Activated CD4-positive, alpha-beta T cell treated with anti-CD3 and anti-CD28 coated beads, Interleukin-2, Interleukin-6, amounts not matched to agents 100 ng/mL and 50 ng/mL, durations not matched to agents 16 hours and 8 hours (primary cell): ENCODE data around the gene TSPAN4.

Source experiments
- DNase-seq: peaks from one replicate; pipeline ENCODE4 v3.0.0-alpha.2; 2020

TSPAN4 gene

DNA sequence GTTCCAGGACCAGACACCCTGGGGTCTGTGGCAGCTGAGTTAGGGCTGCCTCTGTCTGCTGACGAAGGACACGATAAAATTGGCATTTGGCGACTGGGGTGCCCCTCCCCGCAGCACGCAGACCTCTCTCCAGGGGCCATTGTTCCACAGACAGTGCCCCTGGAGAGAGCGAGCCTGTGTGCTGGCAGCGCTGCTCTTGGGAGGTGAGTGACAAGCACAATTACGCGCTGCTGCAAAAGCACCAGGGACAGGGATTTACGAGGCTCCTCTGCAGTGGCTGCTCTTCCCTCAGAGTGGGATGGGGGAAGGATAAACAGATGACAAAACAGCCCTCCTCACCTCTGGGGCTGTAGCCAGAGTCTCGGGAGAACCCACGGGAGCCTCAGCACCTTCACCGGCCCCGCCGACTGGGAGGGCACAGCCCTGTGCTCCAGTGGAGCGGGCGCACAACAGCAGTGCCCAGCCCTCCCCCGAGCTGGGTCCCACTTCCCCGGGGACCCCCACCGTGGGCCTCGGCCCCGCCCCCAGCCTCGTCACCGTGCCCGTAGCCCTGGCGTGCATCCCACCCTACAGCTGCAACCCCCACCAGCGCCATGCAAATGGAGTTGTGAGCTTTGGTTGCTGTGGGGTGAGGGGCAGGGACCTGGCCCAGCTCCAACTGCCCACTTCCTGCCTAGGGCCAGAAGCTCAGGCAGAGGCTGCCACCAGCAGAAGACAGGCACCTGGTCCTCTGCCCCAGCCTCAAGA, 48.3 kb downstream of the TSPAN4 start:
- no peak for DNase-seq

DNA sequence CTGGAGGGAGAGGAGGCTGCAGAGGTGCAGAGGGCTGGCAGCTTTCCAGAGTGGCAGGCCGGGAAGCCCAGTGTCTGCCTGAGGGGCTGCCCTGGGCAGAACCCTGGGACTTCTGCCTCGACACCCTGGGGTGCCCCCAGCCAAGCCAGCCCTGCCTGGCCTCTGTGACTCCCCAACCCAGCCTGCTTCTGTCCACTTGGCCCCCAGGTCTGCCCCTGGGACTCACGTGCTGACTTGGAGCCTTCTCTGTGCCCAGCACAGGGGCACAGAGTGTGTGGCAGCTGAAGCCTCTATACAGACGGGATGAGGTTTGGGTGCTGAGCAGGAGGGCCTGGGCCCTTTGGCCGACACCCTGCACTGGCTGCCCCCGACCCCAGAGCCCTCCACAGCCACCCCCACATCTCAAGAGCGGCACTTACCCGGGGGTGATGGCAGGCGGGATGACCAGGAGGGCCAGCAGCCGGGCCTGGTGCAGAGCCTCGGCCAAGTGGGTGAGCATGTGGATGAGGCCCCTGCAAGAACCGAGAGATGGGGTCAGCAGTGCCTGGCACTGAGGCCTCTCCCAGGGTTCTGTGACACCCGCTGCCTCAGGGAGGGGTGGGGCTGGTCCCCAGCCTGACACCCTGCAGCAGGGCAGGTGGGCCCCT, 50.5 kb downstream of the TSPAN4 start:
- no peak for DNase-seq

GRCh38 chr11:894575-895201, 52.0 kb downstream of the TSPAN4 start:
- no peak for DNase-seq

DNA sequence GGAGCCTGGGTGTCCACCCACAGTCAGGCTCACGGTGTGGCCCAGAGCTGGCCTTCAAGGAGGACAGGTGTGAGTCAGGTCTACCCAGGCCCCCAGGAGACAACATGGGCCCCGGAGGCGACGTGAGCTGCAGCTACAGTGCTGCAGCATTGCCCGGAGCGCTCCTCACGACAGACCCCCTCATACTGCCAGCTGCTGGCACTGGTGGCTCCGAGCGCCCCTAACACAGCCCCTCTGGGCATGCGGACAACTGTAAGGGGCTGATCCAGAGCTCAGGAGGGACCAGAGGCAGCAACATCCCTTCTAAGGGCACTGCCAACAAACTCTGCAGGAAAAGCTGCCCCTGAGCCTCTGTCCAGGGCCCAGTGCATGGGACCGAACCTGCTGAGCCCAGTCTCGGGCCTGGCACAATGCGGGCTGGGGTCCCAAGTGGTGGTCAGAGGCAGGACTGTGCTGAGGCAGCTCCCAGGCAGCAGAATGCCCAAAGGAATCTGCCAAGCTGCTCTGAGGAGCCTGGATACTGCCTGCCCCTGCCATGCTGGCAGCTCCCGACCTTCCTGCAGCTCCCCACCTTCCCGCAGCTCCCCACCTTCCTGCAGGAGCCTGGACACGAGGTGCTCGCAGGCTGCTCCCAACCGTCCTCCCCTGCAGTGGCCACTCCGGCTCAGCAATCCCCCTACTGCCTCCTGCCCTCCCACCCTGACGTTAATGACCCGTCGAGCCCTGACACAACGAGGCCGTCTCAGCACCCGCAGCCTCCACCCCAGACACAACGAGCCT, 52.9 kb downstream of the TSPAN4 start:
- DNase-seq, result no peak

GRCh38 chr11:897253-898142, 54.8 kb downstream of the TSPAN4 start:
- DNase-seq, result no peak

- no peak for DNase-seq
These were observed 55.5 kb downstream of the TSPAN4 start for GRCh38 chr11:898143-898511.

DNA sequence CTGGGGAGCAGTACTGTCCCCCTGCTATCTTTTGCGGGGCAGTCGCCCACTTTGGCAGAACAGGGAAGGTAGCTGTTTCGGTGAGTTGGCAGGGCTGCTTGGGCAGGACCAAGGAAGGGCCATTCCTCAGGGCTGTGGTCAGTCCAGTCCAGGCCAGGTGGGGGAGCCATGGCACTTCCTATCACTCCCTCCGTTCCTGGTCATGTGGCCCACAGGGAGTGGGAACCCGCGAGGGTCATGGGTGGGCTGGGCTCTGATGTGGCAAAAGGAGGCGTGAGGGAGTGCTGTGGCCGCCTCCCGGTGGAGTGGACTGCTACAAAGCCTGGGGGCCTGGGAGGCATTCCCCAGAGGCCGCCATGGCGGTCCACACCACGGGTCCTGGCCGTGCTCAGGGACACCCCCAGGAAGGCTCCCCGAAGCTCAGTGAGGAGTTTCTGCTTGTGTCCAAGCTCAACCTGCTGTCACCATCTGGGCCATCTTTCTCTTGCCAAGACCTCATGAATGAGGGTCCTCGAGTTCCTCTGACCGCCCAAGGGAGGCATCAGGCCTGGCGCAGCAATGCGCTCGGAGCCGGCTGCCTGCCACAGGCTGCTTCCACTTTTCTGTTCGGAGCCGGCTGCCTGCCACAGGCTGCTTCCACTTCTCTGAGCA, 56.0 kb downstream of the TSPAN4 start:
- no peak for DNase-seq

- DNase-seq, result no peak
These were observed 57.1 kb downstream of the TSPAN4 start for GRCh38 chr11:899724-900123.

DNA sequence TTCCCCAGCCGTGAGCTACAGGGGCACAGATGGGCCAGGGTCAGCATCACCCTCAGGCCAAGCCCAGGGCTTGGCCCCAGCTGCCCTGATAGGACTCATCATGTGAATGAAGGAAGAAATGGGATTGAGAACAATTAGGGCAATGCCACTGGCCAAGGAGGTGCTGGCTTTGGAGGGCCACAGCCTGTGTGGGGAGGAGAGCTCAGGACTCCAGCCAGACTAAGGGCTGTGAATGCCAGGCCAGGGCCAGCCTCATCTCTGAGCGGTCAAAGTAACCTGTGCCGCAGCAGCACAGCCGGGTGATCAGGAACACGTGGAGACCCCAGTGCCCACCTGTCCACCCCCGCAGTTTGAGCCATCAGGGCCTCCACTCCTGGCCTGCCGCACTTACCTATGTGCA, 57.9 kb downstream of the TSPAN4 start:
- no peak for DNase-seq

DNA sequence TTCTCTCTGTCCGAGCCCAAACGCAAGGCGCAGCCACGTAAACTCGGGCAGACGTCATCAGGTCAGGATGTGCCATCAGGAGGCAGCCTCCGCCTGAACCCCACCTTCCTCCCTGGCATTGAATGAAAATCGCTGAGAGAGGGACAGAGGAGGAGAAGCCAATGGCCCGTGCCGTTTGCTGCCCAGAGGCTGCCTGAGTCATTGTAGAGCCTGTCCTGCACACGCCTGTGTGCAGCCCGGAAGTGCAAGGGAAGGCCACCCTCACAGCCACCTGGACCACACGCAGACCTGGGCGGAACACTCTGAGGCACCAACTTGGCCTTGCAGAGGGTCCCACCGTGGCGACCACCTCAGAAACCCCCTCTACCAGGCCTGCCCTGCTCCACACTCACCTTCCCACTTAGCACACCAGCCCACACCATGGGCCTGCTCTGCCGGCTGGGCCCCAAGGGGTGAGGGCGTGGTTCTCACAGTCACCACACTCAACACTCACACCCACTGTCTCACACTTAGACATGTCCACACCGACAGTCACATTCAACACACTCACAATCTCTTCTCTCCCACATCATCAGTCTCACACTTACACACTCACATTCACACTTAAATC, 58.9 kb downstream of the TSPAN4 start:
- DNase-seq, result no peak

GRCh38 chr11:904380-904779, 61.7 kb downstream of the TSPAN4 start:
- DNase-seq, result no peak

GRCh38 chr11:905952-906351, 63.3 kb downstream of the TSPAN4 start:
- no peak for DNase-seq

DNA sequence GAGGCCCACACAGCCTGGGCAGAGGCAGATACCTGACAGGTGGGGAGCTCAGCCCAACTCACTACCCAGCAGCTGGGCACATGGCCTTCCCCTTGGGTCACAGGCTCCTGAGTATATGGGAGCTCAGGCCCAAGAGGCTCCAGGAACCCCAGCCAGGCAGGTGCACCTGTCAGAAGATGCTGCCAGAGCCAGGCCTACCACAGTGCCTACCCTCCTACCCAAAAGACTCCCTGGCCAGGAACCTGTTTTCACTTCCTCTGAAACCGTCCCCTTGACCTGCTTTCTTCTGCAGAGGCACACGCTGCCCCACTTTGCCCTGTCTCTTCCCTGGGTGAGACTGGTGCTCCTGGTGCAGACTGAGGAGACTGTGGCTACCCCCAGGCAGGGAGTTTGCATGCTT, 65.0 kb downstream of the TSPAN4 start:
- DNase-seq, result no peak

GRCh38 chr11:908273-908672, 65.6 kb downstream of the TSPAN4 start:
- no peak for DNase-seq

DNA sequence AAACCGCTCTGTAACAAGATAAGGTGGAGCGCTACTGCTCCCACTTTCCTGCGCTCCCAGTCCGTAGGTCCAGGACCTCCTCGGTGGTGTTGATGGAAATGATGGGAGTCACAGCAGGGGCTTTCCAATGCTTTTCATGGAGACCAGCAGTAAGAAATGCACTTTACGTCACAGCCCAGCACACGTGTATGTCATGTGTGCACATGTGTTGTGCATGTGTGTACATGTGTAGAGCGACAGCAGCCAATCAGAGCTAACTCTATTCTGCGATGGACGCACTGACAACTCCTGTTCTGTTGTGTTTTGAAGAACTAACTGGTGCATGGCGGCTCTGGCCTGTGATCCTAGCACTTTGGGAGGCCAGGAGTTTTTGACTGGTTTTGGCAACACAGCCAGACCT, 66.8 kb downstream of the TSPAN4 start:
- no peak for DNase-seq

- no peak for DNase-seq
These were observed 67.5 kb downstream of the TSPAN4 start for GRCh38 chr11:910044-910588.

- DNase-seq, result peak; percentile 94
These were observed 68.0 kb downstream of the TSPAN4 start, which contains the start of gene CHID1 for GRCh38 chr11:910589-911030. Gene CHID1, minus strand, starts transcription at chr11:910810. Its CDS starts 5,994 bp downstream, at chr11:904816.

DNA sequence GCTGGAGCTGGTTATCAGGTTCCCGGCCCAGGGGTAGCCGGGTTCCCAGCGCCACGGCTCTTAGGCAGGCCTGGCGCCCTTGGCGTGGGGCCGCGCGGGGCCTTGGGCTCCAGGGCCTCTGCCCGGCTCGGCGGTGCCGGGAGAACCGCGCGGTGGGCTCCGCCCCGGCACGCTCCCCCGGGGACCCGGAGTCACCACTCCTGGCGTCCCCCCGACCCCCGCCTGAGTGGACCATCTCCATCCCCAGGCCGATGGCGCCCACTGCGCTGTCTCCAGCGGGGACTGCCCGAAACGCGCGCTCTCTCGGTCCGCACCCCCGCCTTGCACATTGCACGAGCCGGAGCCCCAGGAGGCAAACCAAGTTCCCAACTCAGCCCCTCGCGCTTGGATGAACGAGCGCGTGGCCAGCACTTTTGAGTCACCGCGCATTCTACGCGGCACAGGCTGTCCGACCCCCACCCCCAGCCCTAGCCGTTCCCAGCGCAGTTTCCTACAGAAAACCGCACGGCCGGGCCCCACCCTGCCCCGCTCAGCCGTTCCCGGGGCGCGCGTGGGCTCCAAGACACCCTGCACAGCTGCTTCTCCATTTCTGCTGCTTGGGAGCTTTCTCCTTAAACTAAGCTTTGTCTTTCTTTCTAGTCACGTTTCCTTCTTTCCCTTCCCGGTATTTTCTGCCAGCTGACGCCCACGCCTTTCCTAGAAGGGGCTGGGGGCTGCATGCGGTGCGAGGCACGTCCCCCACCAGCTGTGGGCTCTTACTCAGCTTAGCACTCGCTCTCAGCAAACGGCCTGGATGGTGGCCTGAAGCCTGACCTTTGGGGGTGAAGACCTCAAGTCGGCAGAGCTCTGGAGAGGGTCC, 68.6 kb downstream of the TSPAN4 start:
- peak; percentile 47 for DNase-seq

DNA sequence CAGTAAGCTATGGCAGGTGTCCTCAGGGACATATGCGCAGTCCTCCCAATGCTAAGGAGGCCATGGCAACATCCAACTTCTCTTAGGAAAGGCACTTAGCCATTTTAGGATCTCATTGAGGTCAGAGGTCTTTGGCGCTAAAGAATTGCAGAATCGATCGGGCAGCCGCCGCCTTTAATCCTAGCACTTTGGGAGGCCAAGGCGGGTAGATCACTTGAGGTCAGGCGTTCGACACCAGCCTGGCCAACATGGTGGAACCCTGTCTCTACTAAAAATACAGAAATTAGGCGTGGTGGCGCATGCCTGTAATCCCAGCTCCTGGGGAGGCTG, 69.2 kb downstream of the TSPAN4 start:
- no peak for DNase-seq

DNA sequence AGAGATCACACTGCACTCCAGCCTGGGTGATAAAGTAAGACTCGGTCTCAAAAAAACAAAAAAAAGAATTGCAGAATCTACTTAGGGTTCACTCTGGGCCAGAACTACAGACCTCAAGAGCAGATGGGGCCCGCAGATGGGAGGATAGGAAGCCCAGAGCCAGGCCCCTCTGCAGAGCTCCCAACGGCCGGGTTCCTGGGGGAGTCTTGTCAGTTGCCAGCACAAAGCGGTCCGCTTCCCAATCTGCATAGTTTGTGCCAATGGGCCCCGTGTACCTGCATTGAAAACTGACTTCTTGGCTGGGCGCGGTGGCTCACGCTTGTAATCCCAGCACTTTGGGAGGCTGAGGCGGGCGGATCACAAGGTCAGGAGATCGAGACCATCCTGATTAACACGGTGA, 69.6 kb downstream of the TSPAN4 start:
- no peak for DNase-seq
